Caco-2 (cell line): ENCODE measurements around the gene MGLL. TPM values are rescaled to one million over a fixed set of nuclear protein-coding genes. Genes with fewer than 3 reads are reported as not detected.

Experiments
- BruUV-seq: library from RNA; stranded (reverse); fragments of 400-500 nt; replicated peaks from 2 replicates; lab custom pipeline; 2021; lab: Mats Ljungman, UMichigan
- CTCF ChIA-PET: fragments of 300-600 bp; sonication (Branson Sonifier 250); formaldehyde crosslinking; loops from one replicate; lab custom pipeline; 2022; ENCODE audit warnings: antibody characterized with exemption; lab: Charles Lee
- POLR2A ChIA-PET: fragments of 300-600 bp; sonication (Branson Sonifier 250); formaldehyde crosslinking; loops from one replicate; lab custom pipeline; 2022; ENCODE audit warnings: antibody characterized with exemption; lab: Charles Lee
- DNase-seq, 2 experiments: peaks; one replicate each; pipeline versions ENCODE4 v3.0.0 to v3.0.0-alpha.2; 2020 to 2022
- H3K27me3 ChIP-seq: replicated peaks from 2 replicates; pipeline ENCODE4 v1.6.0; 2011; ENCODE audit warnings: low read length; ENCODE audit not compliant: control insufficient read depth, insufficient read depth
- H3K36me3 ChIP-seq: 2 replicates; pipeline ENCODE4 v1.5.1; 2011; ENCODE audit warnings: low read length; ENCODE audit not compliant: control insufficient read depth, insufficient read depth
- H3K4me1 ChIP-seq: fragments of 250-450 bp; sonication (Bioruptor Pico); 2 replicates; pipeline ENCODE4 v1.5.1; 2020; ENCODE audit warnings: mild to moderate bottlenecking
- H3K4me3 ChIP-seq: 2 replicates; pipeline ENCODE4 v1.5.1; 2011; ENCODE audit warnings: low read depth, mild to moderate bottlenecking, control low read depth, low read length
- H3K9me3 ChIP-seq: fragments of 250-450 bp; sonication (Bioruptor Pico); 2 replicates; pipeline ENCODE4 v1.5.1; 2020; ENCODE audit warnings: mild to moderate bottlenecking, moderate library complexity
- H3K27ac Mint-ChIP-seq: one replicate; pipeline ENCODE4 v1.8.0; 2022; ENCODE audit warnings: mixed read lengths; ENCODE audit not compliant: unreplicated experiment
- H3K27me3 Mint-ChIP-seq: one replicate; pipeline ENCODE4 v1.8.0; 2022; ENCODE audit warnings: mixed read lengths; ENCODE audit not compliant: insufficient read depth, unreplicated experiment
- H3K36me3 Mint-ChIP-seq: one replicate; pipeline ENCODE4 v1.8.0; 2022; ENCODE audit warnings: mild to moderate bottlenecking, mixed read lengths; ENCODE audit not compliant: insufficient read depth, unreplicated experiment
- H3K4me1 Mint-ChIP-seq: one replicate; pipeline ENCODE4 v1.8.0; 2022; ENCODE audit warnings: low read depth, mixed read lengths; ENCODE audit not compliant: unreplicated experiment
- H3K4me3 Mint-ChIP-seq: one replicate; pipeline ENCODE4 v1.8.0; 2022; ENCODE audit warnings: mild to moderate bottlenecking, moderate library complexity, mixed read lengths; ENCODE audit not compliant: unreplicated experiment
- H3K9me3 Mint-ChIP-seq: one replicate; pipeline ENCODE4 v1.8.0; 2022; ENCODE audit warnings: mixed read lengths; ENCODE audit not compliant: unreplicated experiment
- intact Hi-C: fragments of 100-400 bp; cut with micrococcal nuclease; formaldehyde crosslinking; loops from one replicate; pipeline ENCODE4 v1.10.0; 2022; ENCODE audit not compliant: unreplicated experiment
- total RNA-seq: library from RNA; stranded (reverse); gene quantifications from 2 replicates; pipeline ENCODE4 v1.2.3, GENCODE V29; 2022
- TF ChIP-seq, protein P1 (sequence below), 2 experiments: fragments of 200-600 bp in 1 of 2; IDR thresholded peaks; 1 replicate in 1 of 2; 2 replicates in 1 of 2; pipeline versions ENCODE4 v1.5.1 to v1.8.0; 2011 to 2022; ENCODE audit warnings: antibody characterized with exemption in 1 of 2, control low read depth in 1 of 2, inconsistent platforms in 1 of 2, low read depth in 1 of 2, low read length in 1 of 2, mild to moderate bottlenecking in 1 of 2, moderate library complexity in 1 of 2; ENCODE audit not compliant: insufficient read depth in 1 of 2, severe bottlenecking in 1 of 2, unreplicated experiment in 1 of 2

The MGLL gene
- total RNA-seq, 1 experiment from 2014 or later: 7.8 TPM

DNA sequence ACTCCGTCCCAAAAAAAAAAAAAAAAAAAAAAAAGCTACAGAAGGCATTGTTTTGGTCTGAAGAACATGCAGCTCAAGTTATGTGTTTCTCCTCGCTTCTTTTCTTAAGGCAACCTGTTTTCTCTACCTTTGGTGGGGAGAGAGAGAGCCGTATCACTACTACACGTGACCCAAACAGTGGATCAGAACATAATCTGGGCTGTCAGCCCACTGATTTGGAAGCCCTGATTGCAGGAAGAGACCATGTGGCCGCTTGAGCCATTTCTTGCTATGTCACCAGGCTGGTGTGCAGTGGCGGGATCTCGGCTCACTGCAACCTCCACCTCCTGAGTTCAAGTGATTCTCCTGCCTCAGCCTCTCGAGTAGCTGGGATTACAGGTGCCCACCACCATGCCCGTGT is 79.7 kb downstream of the MGLL start:
- Mint-ChIP-seq H3K36me3 (no peaks in the 10 kb centered on the region), H3K27me3 (no peaks in the 10 kb centered on the region), H3K27ac (no peak overlapping the region), H3K4me3 (no peak overlapping the region), H3K4me1 (peaks cover 20% of the 10 kb centered on the region), H3K9me3 (no peaks in the 10 kb centered on the region)
- H3K27me3 ChIP-seq: no peaks in the 10 kb centered on the region
- intact Hi-C loops: no loop called here
- ChIA-PET CTCF (no interaction called here), POLR2A (interaction anchor here (0.6 kb wide), 1 partner anchor 209 kb away, joined by 3 read pairs; no protein-coding TSS in a partner anchor)
- peaks cover 29% of the 10 kb centered on the region for H3K4me1 ChIP-seq
- H3K4me3 ChIP-seq: no peak overlapping the region
- TF ChIP-seq, protein P1, sequence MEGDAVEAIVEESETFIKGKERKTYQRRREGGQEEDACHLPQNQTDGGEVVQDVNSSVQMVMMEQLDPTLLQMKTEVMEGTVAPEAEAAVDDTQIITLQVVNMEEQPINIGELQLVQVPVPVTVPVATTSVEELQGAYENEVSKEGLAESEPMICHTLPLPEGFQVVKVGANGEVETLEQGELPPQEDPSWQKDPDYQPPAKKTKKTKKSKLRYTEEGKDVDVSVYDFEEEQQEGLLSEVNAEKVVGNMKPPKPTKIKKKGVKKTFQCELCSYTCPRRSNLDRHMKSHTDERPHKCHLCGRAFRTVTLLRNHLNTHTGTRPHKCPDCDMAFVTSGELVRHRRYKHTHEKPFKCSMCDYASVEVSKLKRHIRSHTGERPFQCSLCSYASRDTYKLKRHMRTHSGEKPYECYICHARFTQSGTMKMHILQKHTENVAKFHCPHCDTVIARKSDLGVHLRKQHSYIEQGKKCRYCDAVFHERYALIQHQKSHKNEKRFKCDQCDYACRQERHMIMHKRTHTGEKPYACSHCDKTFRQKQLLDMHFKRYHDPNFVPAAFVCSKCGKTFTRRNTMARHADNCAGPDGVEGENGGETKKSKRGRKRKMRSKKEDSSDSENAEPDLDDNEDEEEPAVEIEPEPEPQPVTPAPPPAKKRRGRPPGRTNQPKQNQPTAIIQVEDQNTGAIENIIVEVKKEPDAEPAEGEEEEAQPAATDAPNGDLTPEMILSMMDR (IDR thresholded peaks at IDR 0.05; ENCODE audit: insufficient read depth in 1 of 2, low read depth in 1 of 2, low read length in 1 of 2, severe bottlenecking in 1 of 2, unreplicated experiment in 1 of 2): no peak
- H3K9me3 ChIP-seq: no peaks in the 10 kb centered on the region
- H3K36me3 ChIP-seq: no peaks in the 10 kb centered on the region
- BruUV-seq: no TSS peak
- no peak for DNase-seq

DNA sequence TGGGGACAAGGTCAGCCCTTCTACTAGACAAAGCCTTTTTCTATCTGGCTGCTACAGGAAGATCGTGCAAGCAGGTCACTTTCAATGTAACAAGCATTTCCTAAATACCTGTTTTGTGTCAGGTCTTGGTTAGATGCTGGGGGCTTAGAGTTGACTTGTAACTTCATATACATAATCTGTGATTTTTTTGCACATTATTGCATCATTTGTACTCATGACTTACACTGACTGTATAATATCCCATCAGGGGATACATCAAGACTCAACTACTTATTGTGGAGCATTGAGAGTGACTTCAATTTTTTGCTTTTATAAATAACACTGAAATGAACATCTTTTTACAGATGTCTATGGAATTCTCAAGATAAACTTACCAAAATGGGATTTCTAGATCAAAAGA is 80.6 kb downstream of the MGLL start:
- Mint-ChIP-seq H3K27me3 (no peaks in the 10 kb centered on the region), H3K27ac (no peak overlapping the region), H3K9me3 (no peaks in the 10 kb centered on the region), H3K4me1 (peaks cover 12% of the 10 kb centered on the region), H3K36me3 (no peaks in the 10 kb centered on the region), H3K4me3 (no peak overlapping the region)
- TF ChIP-seq, protein P1 (IDR thresholded peaks at IDR 0.05; ENCODE audit: insufficient read depth in 1 of 2, low read depth in 1 of 2, low read length in 1 of 2, severe bottlenecking in 1 of 2, unreplicated experiment in 1 of 2): no peak
- ChIA-PET POLR2A (no interaction called here), CTCF (no interaction called here)
- DNase-seq: no peak
- no peak overlapping the region for H3K4me3 ChIP-seq
- intact Hi-C loops: no loop called here
- no peaks in the 10 kb centered on the region for H3K9me3 ChIP-seq
- H3K36me3 ChIP-seq: no peaks in the 10 kb centered on the region
- H3K27me3 ChIP-seq: no peaks in the 10 kb centered on the region
- BruUV-seq: no TSS peak
- peaks cover 20% of the 10 kb centered on the region for H3K4me1 ChIP-seq

DNA sequence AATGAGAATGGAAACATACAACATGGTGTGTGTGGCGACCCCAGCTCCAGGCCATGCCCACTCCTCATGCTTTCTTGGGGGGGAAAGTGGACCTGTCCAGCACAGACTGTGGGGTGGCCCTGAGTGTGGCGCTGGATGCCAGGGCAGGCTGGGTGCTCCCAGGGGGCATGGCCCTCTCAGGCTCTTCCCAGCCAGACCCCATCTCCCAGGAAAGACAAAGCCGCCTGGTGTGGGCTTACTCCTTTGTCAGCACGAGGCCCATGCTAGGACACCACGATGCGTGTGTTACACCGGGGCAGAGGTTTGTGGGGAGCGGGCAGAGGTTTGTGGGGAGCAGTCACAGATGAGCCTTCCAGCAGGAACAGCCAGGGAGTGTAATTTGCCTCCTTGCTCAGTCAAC is 81.1 kb downstream of the MGLL start:
- Histone ChIP-seq H3K9me3 (no peaks in the 10 kb centered on the region), H3K4me3 (no peak overlapping the region), H3K4me1 (peaks cover 15% of the 10 kb centered on the region), H3K27me3 (no peaks in the 10 kb centered on the region), H3K36me3 (no peaks in the 10 kb centered on the region)
- TF ChIP-seq, protein P1 (IDR thresholded peaks at IDR 0.05; ENCODE audit: insufficient read depth in 1 of 2, low read depth in 1 of 2, low read length in 1 of 2, severe bottlenecking in 1 of 2, unreplicated experiment in 1 of 2): no peak
- Mint-ChIP-seq H3K27ac (no peak overlapping the region), H3K27me3 (no peaks in the 10 kb centered on the region), H3K36me3 (no peaks in the 10 kb centered on the region), H3K4me3 (no peak overlapping the region), H3K9me3 (no peaks in the 10 kb centered on the region), H3K4me1 (peaks cover 8% of the 10 kb centered on the region)
- no TSS peak for BruUV-seq
- ChIA-PET POLR2A (no interaction called here), CTCF (no interaction called here)
- no peak for DNase-seq
- intact Hi-C loops: no loop called here
